D341Med (cell line): ENCODE measurements around the gene PGM1.
"Not testable (repeated sequence)": the region's sequence is repeated elsewhere in the genome, so short reads cannot be mapped to it uniquely, and the experiment has no call there.

ENCODE experiments used
- DNase-seq: peaks from one replicate; pipeline ENCODE4 v3.0.0; 2012; ENCODE audit warnings: low spot score

The PGM1 gene

DNA sequence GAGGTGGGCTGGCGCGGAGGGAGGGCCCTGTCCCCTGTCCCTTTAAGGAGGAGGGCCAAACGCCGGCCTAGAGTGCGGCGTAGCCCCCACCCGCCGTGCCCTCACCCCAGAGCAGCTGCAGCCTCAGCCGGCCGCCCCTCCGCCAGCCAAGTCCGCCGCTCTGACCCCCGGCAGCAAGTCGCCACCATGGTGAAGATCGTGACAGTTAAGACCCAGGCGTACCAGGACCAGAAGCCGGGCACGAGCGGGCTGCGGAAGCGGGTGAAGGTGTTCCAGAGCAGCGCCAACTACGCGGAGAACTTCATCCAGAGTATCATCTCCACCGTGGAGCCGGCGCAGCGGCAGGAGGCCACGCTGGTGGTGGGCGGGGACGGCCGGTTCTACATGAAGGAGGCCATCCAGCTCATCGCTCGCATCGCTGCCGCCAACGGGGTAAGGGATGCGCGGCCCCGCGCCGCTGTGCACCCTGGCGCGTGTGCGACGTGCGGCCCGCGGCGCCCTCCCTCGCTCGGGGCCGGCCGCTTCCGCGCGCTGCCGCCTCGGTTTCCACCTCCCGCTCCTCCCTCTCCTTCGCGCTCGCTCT, at the start of gene PGM1:
Gene PGM1 (plus strand): TSS at position 109 of the 583 bp plus-strand sequence. CDS start 78 bp downstream, at position 187.
- peak; percentile 83 for DNase-seq

DNA sequence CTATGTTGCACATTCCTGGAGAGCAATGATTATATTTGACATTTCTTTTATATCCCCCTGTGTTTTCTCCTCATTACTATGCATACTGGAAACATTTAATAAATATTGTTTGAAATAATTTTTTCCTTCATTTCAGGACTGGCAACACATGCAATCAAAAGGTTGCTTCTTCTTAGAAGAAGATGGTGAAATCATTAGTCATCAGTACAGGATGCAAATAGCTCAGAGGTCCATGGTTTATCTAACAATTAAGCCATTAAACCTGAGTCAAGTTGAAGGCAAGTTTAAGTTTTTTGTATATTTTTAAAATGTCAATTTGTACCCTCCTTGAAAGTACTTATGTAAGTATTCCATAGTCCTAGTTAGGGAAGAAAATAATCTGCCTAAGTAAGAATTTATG, 47.4 kb upstream of the PGM1 start:
- DNase-seq = no peak

DNA sequence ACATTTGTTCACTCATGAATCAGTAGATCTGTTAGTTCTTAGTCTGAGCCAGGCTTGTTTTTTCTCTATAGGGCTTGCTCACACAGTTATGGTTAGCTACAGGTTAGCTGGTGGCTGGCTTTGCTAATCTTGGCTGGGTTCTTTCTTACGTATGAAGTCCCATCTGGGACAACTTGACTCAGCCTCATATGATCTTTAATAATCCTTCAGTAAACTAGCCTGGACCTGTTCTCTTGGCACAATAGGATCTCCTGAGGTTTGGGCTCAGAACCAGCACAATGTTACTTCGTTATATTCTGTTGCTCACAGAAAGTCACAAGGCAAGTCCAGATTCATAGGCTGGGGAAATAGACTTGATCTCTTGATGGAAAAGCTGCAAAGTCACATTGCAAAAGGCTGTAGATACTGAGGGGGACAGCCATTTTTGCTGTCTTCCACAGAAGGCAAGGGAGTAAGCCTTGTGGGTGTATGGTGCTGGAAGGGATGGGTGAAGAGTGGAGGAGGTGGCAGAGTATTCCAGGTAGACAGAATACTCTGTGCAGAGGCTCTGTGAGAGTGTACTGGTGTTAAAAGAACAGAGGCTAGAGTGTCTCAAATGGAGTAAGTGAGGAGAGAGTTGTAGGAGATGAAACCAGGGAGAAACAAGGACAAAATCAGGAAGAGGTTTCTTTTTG, 45.5 kb upstream of the PGM1 start:
- DNase-seq = no peak

DNA sequence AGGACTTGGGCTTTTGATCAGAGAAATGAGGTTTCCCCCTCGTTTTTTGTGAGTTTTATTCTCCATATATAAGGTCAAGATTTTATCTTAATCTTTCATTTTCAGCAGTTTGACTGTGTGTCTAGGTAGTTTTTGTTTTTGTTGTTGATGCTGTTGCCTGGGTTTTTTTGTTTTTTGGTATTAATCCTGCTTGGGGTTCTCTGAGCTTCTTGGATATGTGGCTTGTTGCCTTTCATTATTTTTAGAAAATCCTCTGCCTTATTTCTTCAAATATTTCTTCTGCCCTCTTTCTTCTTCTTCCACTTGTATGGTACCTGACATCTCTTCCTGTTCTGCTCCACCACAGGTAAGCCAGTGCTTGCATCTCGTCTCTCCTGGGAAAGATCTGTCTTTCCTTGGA, 44.9 kb upstream of the PGM1 start:
- DNase-seq = no peak

DNA sequence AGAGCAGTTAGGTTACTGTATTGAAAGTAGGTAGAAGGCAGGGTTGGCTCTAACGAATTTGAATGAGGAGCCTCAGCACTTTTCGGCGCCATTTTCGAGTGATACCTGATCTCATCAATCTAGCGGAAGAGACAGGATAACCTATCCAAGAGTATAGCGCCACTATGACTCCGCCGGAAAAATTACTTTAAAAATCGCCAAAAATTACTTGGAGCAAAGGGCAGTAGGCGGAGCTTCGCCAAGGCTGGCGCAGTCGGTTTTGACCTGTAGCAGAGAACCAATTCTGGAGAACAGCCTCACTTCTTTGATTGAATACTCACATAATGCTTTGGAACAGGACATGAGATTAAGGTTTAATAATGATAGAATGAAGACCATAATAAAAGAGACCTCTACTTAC, 44.3 kb upstream of the PGM1 start:
- no peak for DNase-seq

DNA sequence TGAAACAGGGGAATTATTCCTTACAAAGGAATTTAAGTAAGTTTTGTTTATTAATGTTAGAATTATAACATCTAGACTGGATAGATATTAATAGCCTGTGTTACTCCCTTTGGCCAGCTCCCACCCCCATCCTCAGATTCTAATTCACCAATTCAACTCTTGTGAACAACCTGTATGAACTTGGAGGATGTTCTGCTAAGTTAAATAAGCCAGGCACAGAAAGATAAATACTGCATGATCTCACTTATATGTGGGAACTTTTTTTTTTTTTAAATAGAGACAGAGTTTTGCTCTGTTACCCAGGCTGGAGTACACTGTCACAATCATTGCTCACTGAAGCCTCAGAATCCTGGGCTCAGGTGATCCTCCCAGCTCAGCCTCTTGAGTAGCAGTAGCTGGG, 37.7 kb upstream of the PGM1 start:
- DNase-seq = no peak

DNA sequence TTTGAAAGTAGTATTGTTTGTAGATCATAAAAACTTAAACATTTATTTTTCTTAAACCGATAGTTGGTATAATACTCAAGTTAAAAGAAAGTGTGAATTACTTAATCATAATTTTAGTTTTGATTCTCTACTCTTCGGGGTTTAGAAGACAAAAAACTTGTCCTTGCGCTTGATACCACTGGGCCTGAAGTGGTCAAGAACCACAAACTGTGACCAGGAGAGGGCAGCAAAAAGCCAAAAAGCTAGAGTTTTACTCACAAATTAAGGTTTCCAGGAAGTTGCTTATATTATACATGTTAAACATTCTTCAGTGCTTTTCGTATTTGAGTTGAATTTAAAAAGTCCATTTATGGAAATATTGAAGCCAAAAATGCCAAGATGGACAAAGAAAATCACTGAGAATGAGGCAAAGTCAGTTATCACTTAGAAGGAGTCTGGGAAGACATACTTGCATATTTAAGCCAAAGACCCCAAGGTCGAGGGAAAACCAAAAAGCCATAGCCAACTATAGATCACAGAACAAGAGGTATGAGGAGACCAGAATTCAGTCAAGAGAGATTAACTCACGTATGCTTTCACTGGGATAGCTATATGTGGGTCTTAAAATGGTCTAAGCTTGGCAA, 35.7 kb upstream of the PGM1 start:
- peak; percentile 14 for DNase-seq

DNA sequence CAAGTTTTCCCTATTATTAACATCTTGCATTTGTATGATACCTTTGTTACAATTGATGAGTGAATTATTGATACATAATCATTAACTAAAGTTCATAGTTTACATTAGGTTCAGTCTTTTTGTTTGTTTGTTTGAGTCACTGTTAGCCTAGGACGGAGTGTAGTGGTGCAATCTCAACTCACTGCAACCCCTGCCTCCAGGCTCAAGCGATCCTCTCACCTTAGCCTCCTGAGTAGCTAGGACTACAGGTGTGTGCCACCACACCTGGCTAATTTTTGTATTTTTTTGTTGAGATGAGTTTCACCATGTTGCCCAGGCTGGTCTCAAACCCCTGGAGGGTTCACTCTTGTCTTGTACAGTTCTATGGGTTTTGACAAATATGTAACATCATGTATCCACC, 33.9 kb upstream of the PGM1 start:
- DNase-seq = no peak

DNA sequence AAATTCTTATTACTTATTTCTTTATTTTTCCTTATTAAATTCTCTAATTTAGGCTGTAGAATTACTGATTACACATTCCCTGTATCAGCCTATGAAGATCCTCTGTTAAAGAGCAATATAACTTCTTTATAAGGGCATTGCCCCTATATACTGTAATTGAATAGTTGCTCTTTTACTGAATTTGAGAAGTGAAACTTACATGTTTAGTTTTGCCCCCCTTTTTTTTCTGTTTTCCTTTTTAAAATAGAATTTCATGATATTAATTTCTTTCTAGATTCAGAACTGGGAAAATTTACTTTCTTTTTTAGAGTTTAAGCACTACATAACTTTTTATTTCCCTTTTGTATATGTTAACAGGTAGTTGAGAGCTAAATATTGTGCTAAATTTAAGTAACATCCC, 29.5 kb upstream of the PGM1 start:
- no peak for DNase-seq

DNA sequence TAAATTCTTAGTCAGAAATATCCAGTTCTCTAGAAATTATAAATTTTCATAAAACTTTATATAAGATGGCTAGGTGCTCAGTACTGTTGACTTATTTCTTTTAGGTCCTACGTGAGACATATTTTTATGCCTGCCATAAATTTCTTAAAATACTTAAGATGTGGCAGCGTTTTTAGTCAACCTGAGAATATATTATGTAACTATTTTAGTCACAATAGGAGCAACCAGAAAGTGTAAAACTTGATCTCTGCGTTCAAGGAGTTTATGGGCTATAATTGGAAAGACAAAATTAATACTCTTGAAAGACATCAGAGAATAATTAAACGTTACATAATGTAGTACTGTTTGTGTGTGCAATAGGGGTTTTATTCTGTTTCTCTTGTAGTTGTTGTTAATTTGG, 24.1 kb upstream of the PGM1 start:
- no peak for DNase-seq

DNA sequence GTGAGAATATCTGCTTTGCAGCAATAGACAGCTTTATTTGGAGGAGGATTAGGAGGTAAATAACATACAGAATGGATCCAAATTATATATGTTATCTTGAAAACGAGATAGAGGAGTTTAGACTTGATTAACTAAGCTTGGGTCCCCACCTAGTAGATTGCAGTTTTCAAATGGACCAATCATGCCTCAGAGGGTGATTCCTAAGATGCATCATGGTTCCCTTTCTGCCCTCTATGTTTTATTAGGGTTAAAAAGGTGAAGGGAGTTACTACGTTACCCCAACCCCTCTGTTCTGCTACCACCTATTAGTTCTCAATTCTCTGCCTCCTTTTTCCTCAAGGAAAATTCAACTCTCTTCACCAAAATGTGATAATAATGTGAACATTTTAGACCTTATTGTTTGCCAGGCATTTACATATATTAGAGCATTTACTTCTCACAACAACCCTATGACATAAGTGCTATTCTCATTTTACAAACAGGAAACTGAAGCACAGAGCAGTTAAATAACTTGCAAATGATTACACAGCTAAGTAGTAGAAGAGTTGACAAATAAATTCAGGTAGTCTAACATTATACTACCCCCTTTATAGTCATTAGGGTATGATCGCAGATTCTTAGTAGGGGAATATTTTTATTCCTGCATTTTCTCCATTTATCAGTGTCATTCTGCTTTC, 23.4 kb upstream of the PGM1 start:
- DNase-seq = no peak

DNA sequence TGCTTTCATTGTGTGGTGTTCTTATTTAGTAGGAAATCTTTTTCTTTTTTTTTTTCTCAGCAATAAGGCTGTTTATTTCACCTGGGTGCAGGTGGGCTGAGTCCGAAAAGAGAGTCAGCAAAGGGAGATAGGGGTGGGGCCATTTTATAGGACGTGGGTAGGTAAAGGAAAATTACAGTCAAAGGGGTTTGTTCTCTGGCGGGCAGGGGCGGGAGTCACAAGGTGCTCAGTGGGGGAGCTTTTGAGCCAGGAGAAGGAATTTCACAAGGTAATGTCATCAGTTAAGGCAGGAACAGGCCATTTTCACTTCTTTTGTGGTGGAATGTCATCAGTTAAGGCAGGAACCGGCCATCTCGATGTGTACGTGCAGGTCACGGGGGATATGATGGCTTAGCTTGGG, 20.5 kb upstream of the PGM1 start:
- not testable (repeated sequence) for DNase-seq

DNA sequence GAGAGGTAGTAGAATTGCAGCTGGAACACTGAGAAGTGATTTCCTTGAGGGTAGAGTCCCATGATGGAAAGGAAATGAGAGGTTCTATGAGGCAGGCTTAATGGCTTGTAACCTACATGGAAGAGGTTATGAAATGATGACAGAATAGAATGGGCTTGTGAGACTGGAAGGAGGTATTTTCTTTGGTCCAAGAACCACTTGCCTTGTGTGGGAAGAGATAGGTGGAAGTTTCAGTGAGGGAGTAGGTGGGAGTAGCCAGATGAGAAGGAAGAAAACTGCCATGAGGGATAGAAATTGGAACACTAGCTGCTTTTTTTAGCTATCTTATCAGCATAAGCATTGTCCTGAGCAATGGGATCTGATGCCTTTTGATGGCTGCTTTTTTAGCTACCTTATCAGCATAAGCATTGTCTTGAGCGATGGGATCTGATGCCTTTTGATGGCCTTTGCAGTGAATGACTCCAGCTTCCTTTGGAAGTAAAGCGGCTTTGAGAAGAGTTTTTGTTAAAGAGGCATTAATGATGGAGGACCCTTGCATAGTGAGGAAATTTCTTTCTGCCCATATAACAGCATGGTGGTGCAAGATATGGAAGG, 18.9 kb upstream of the PGM1 start:
- not testable (repeated sequence) for DNase-seq

DNA sequence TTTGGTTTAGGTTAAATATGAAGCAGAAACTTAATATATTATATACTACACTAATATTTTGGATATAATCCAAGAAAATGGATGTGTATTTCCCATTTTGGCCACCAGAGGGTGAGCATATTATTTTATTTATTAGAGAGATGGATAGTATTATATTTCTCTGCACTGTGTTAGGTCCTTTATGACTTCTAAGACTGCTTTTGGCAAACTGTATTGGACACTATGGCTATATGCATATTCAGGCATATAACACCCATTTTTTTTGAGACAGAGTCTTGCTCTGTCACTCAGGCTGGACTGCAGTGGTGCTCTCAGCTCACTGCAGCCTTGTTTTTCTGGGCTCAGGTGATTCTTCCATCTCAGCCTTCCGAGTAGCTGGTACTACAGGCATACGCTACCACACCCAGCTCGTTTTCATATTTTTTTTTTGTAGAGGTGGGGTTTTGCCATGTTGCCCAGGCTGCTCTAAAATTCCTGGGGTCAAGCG, 17.8 kb upstream of the PGM1 start:
- DNase-seq = no peak

DNA sequence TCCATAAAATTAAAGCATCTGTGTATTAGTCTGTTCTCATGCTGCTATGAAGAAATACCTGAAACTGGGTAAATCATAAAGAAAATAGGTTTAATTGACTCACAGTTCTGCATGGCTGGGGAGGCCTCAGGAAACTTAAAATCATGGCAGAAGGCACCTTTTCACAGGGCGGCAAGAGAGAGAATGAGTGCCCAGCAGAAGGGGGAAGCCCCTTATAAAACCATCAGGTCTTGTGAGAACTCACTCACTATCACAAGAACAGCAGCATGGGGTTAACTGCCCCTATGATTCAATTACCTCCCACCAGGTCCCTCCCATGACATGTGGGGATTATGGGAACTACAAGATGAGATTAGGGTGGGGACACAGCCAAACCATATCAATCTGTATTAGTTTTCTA, 6.9 kb upstream of the PGM1 start:
- not testable (repeated sequence) for DNase-seq

DNA sequence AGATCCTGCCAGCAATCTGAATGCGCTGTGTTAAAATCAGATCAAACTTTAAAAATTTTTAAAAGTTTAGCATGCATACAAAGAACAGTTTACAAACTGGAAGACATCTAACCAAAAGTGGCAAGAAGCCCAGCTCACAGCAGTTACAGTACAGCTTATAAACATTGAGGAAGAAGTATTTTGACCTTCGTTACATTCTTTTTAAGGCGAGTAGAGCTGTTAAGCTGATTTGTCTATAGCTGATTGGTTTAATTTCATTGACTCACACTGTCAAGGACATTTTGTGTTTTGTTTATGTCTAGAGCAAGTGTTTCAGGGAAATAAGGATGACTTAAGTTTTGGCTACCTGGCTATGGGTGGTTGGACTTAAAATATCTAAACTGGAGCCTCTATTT, 3.0 kb upstream of the PGM1 start:
- no peak for DNase-seq

DNA sequence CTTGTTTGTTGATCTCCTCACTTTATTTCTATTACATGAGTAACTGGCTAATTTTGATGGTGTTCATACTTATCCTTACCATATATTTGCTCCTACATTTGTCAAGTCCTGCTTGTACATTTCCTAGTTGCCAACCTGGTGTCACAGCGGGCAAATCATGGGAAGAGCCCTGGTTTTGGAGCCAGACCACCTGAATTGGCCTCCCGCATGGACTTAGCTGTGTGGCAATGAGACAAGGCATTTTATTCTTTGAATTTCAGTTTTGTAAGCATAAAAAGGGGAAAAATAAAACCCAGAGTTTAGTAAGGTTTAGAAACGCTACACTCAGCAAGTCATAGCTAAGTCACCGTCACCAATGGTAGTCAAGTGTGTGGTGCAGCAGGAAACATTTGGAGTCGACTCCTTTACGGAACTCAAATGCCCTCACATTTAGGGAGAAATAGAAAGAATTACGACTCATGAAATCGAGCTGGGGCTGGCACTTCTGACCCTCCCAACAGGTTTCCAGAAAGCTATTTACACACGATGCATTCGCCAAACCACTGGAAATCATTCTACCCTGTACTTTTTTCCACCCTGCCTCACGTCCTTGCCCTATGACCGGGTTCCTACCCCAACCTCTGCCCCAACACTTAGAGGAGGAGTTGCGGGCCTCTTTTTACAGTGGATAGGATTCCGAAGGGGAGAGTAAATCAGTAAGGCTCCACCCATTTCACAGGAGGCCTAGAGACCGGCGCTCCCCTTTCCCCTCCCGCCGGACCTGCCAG, 492 bp upstream of the PGM1 start:
- no peak for DNase-seq

DNA sequence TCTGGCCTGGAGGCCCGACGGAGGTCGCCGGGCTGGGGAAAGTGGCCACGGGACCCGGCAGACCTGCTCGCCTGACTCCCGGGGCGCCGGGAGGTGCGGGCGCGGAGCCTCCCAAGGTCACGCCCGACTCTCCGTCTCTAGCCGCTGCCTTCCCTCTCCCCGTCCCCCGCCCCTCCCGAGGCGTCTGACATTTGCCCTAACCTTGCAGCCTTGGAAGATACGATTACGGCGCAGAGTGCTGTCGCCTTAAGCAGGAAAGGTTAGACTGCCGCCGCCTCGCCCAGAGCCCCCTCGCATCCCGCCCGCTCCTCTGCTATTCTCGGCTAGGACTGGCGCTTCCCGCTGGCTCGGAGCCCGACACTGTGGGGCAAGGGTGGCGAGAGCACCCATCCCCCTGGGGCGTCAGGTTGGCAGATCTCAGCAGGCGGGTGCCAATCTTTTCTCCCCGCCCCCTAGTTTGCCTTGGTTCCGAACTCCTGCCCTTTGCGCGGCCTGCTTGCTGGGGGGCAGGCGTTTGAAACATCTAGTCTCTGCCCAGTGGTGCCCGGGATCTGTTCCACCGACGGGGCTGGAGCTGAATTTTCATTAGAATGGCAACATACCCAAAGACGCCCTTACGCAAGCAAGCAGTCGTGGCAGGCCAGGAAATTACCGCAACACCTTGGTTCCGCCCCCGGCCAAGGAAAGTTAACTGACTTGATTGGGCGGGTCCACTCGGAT, 835 bp downstream of the PGM1 start:
- no peak for DNase-seq

DNA sequence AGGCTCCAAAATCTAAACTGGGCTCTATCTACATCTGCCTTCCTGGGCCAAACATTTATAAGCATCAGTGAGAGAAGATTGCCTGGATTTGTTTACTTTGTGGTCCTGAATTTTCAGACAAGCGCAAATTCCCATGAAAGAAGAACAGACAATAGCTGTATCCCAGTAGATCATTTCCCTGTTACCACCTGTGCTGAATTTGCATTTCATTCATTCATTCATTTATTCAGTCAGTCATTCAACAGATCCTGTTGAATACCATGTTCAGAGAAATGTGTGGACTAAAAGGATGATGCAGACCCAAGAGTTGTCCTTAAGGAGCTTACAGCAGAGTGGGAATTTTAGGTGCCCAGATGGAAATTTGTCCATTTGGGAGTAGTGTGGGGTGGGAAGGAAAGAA, 2.2 kb downstream of the PGM1 start:
- DNase-seq = no peak

DNA sequence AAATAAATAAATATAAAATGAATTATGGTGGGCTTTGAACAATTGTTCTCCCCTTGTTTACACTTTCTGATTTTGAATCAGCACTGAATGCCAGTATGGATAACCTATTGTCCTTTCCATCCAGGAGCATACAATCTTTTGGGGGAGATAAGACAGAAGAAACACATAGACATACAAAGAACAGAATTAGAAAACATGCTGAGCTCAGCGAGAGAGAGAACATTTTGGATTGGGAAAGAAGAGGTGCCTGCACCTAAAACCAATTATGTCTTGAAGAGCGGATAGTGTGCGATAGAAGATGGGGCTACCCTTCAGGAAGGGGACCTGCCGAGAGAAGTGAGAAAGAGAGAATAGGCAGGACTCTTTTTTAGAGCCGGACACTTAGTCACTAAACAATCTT, 6.6 kb downstream of the PGM1 start:
- DNase-seq = no peak

DNA sequence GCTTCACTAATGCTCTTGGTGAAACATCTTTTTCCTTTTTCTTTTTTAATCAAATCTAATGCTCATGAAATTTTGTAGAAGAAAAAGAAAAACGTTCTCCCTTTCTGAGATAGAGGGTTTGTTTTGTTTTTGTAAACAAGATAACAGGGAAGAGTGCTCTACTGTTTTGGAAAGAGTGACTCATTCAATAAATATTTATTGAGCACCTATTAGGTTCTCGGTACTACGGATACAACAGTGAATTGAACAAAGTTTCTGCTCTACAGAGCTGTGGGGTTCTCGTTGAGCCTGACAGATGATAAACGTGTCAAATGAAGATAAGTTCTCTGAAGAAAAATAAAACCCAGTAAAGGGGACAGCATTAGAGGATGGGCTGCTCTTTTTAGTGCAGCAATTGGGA, 7.0 kb downstream of the PGM1 start:
- no peak for DNase-seq
